IMR-90 (cell line): ENCODE data around the gene USP33. TPM values are rescaled to one million over a fixed set of nuclear protein-coding genes. Genes with fewer than 3 reads are reported as not detected.

Experiments
- ATAC-seq: fragments of 200-7000 bp; cut with Tn5 transposase; 2 replicates; pipeline ENCODE4 v1.9.1; 2020; ENCODE audit warnings: low read depth, mild to moderate bottlenecking, moderate library complexity
- BruUV-seq: library from RNA; stranded (reverse); fragments of 400-500 nt; replicated peaks from 2 replicates; lab custom pipeline; 2021; lab: Mats Ljungman, UMichigan
- CTCF ChIA-PET: fragments of 300-600 bp; formaldehyde crosslinking; extraction: SDS; loops from one replicate; lab custom pipeline; 2021; ENCODE audit warnings: antibody characterized with exemption; lab: Yijun Ruan, JAX
- POLR2A ChIA-PET: fragments of 300-600 bp; sonication (Branson Sonifier 250); formaldehyde crosslinking; loops from one replicate; lab custom pipeline; 2022; ENCODE audit warnings: antibody characterized with exemption; ENCODE audit not compliant: unreplicated experiment; lab: Charles Lee
- DNase-seq: peaks from one replicate; pipeline ENCODE4 v3.0.0; 2013
- H2AFZ ChIP-seq: replicated peaks from 2 replicates; pipeline ENCODE3; 2013; ENCODE audit warnings: low read length, mild to moderate bottlenecking; ENCODE audit not compliant: poor library complexity
- H2AK5ac ChIP-seq: 2 replicates; pipeline ENCODE4 v1.6.1; 2013; ENCODE audit warnings: low read depth, low read length, inconsistent platforms
- H2AK9ac ChIP-seq: replicated peaks from 2 replicates; pipeline ENCODE3; 2013; ENCODE audit warnings: mild to moderate bottlenecking, low read depth, low read length, moderate library complexity; ENCODE audit not compliant: poor library complexity
- H2BK120ac ChIP-seq: 2 replicates; pipeline ENCODE4 v1.6.1; 2013; ENCODE audit warnings: low read depth, low read length, inconsistent platforms
- H2BK15ac ChIP-seq: 3 replicates; pipeline ENCODE4 v1.6.1; 2013; ENCODE audit warnings: low read depth, low read length, inconsistent platforms
- H2BK20ac ChIP-seq: 2 replicates; pipeline ENCODE4 v1.6.1; 2013; ENCODE audit warnings: low read depth, mild to moderate bottlenecking, inconsistent platforms, low read length, moderate library complexity
- H2BK5ac ChIP-seq: 2 replicates; pipeline ENCODE4 v1.6.1; 2013; ENCODE audit warnings: mild to moderate bottlenecking, low read depth, low read length, inconsistent platforms; ENCODE audit not compliant: poor library complexity, severe bottlenecking
- H3K14ac ChIP-seq: replicated peaks from 2 replicates; pipeline ENCODE4 v1.6.1; 2013; ENCODE audit warnings: low read depth, low read length, inconsistent platforms
- H3K18ac ChIP-seq: 2 replicates; pipeline ENCODE4 v1.6.1; 2013; ENCODE audit warnings: low read depth, low read length, control low read depth
- H3K23ac ChIP-seq: 2 replicates; pipeline ENCODE4 v1.6.1; 2013; ENCODE audit warnings: low read depth, low read length, inconsistent platforms
- H3K27ac ChIP-seq: 2 replicates; pipeline ENCODE4 v1.5.1; 2013; ENCODE audit warnings: mild to moderate bottlenecking, control low read depth, low read length; ENCODE audit not compliant: insufficient read depth
- H3K27me3 ChIP-seq: 2 replicates; pipeline ENCODE4 v1.6.1; 2013; ENCODE audit warnings: low read length; ENCODE audit not compliant: control insufficient read depth, insufficient read depth
- H3K36me3 ChIP-seq: 2 replicates; pipeline ENCODE4 v1.6.1; 2013; ENCODE audit warnings: low read length, mixed read lengths; ENCODE audit not compliant: control insufficient read depth, insufficient read depth
- H3K4ac ChIP-seq: 2 replicates; pipeline ENCODE4 v1.6.1; 2013; ENCODE audit warnings: low read depth, low read length, inconsistent platforms
- H3K4me1 ChIP-seq: 2 replicates; pipeline ENCODE4 v1.6.1; 2013; ENCODE audit warnings: low read length, mixed read lengths; ENCODE audit not compliant: control insufficient read depth, insufficient read depth
- H3K4me2 ChIP-seq: 2 replicates; pipeline ENCODE4 v1.6.1; 2013; ENCODE audit warnings: low read depth, mild to moderate bottlenecking, control low read depth, low read length, moderate library complexity
- H3K4me3 ChIP-seq: 2 replicates; pipeline ENCODE4 v1.5.1; 2013; ENCODE audit warnings: low read depth, mild to moderate bottlenecking, control low read depth, low read length, moderate library complexity; ENCODE audit not compliant: insufficient read depth
- H3K56ac ChIP-seq: 2 replicates; pipeline ENCODE4 v1.6.1; 2013; ENCODE audit warnings: low read length, inconsistent platforms; ENCODE audit not compliant: insufficient read depth; ENCODE audit errors: extremely low read depth
- H3K79me1 ChIP-seq, 2 experiments: 2 replicates each; pipeline ENCODE4 v1.6.1; 2013; ENCODE audit warnings: low read length in 2 of 2, inconsistent platforms in 1 of 2, low read depth in 1 of 2
- H3K9ac ChIP-seq: 2 replicates; pipeline ENCODE4 v1.6.1; 2013; ENCODE audit warnings: low read depth, low read length, control low read depth
- H3K9me1 ChIP-seq: 2 replicates; pipeline ENCODE4 v1.6.1; 2013; ENCODE audit warnings: low read length, inconsistent platforms; ENCODE audit not compliant: insufficient read depth
- H3K9me3 ChIP-seq: 2 replicates; pipeline ENCODE4 v1.6.1; 2013; ENCODE audit warnings: low read length; ENCODE audit not compliant: control insufficient read depth, insufficient read depth
- H4K20me1 ChIP-seq: 2 replicates; pipeline ENCODE4 v1.6.1; 2013; ENCODE audit warnings: low read length, inconsistent platforms; ENCODE audit not compliant: insufficient read depth
- H4K5ac ChIP-seq: 2 replicates; pipeline ENCODE4 v1.6.1; 2013; ENCODE audit warnings: mild to moderate bottlenecking, low read depth, low read length, control low read depth
- H4K8ac ChIP-seq, 2 experiments: 2 replicates each; pipeline ENCODE4 v1.6.1; 2013; ENCODE audit warnings: low read depth in 2 of 2, low read length in 2 of 2, control low read depth in 1 of 2, inconsistent platforms in 1 of 2
- H4K91ac ChIP-seq: 2 replicates; pipeline ENCODE4 v1.6.1; 2013; ENCODE audit warnings: low read depth, low read length, inconsistent platforms; ENCODE audit not compliant: insufficient read depth
- MAZ ChIP-seq: IDR thresholded peaks from 2 replicates; pipeline ENCODE4 v1.6.1; 2012; ENCODE audit warnings: low read depth, mild to moderate bottlenecking, low read length, improper control_type of control experiment, moderate library complexity, borderline replicate concordance
- WGBS, 2 experiments: methylation state at CpG; one replicate each; pipeline versions ENCODE4 v1.1.5 to v1.1.7; 2013; ENCODE audit warnings: missing lambda C conversion rate in 2 of 2; ENCODE audit not compliant: insufficient read length in 1 of 2; ENCODE audit errors: extremely low coverage in 2 of 2; 5-methylcytosine and 5-hydroxymethylcytosine counted together
- dilution Hi-C: fragments of 300-500 bp; cut with HindIII; formaldehyde crosslinking; loops from one replicate; pipeline ENCODE4 v1.14.3; 2018; ENCODE audit warnings: low sequenced_read_pairs; ENCODE audit not compliant: unreplicated experiment
- in situ Hi-C: fragments of 300-500 bp; cut with MboI; formaldehyde crosslinking; loops from 3 replicates; pipeline ENCODE4 v1.14.3; 2019; ENCODE audit warnings: low sequenced_read_pairs, inconsistent platforms, mixed read lengths
- intact Hi-C: fragments of 100-400 bp; cut with micrococcal nuclease; formaldehyde crosslinking; loops from 2 replicates; pipeline ENCODE4 v1.10.0; 2022
- polyA plus RNA-seq, 3 experiments: library from polyadenylated mRNA; depleted of rRNA; stranded (reverse); fragments of >200 nt; gene quantifications; 2 replicates each; pipeline ENCODE4 v1.2.3, GENCODE V29; 2012; ENCODE audit warnings: low replicate concordance in 1 of 3
- total RNA-seq: library from RNA; depleted of rRNA; stranded (reverse); fragments of >200 nt; gene quantifications from 2 replicates; pipeline ENCODE4 v1.2.3, GENCODE V29; 2012

Gene USP33
- total and polyA plus RNA-seq, 2 of the 4 experiments (the other 2 are of a cell fraction), result 33.7 to 64.5 TPM

GRCh38 chr1:77783141-77783540, 23.5 kb upstream of the USP33 start:
- Histone ChIP-seq H2AFZ (no peak overlapping the region), H2BK5ac (no peak overlapping the region), H2BK15ac (no peak overlapping the region), H4K8ac (no peak overlapping the region), H3K4me3 (no peak overlapping the region), H3K14ac (no peak overlapping the region), H4K91ac (no peak overlapping the region), H3K9me1 (no peaks in the 10 kb centered on the region), H3K56ac (no peak overlapping the region), H3K18ac (no peak overlapping the region), H2AK5ac (no peak overlapping the region), H3K79me1 (peaks cover 18 to 27% of the 10 kb centered on the region in 2 experiments), H3K9me3 (no peaks in the 10 kb centered on the region), H3K4ac (no peak overlapping the region), H3K4me1 (no peaks in the 10 kb centered on the region), H3K27me3 (no peaks in the 10 kb centered on the region), H3K23ac (no peak overlapping the region), H2BK120ac (no peak overlapping the region), H3K36me3 (peaks cover 13% of the 10 kb centered on the region), H3K4me2 (no peak overlapping the region), H2AK9ac (no peak overlapping the region), H3K27ac (no peak overlapping the region), H4K20me1 (no peaks in the 10 kb centered on the region), H3K9ac (no peak overlapping the region), H4K5ac (no peak overlapping the region), H2BK20ac (no peak overlapping the region)
- dilution Hi-C loops, result no loop called here
- no CpG with 5 or more reads among the region's 2 CpGs for WGBS, 2 experiments
- ChIA-PET POLR2A (no interaction called here), CTCF (interaction anchor here (0.6 to 0.7 kb wide), 2 partner anchors 196 to 1245 kb away, joined by 3 read pairs; no protein-coding TSS in a partner anchor)
- DNase-seq (no peak), ATAC-seq (no peak)
- intact Hi-C loops, result no loop called here
- in situ Hi-C loops, result no loop called here
- TF ChIP-seq MAZ, result no peak
- BruUV-seq, result no TSS peak
